Muscle of leg (tissue), 11 donors: ENCODE results near the gene DOCK10. TPM values are rescaled to one million over a fixed set of nuclear protein-coding genes. Genes with fewer than 3 reads are reported as not detected.

ENCODE experiments used
- DNase-seq: peaks from one replicate; pipeline ENCODE4 v3.0.0; 2013
- H3K27ac ChIP-seq: one replicate; pipeline ENCODE4 v1.5.1; 2013; ENCODE audit warnings: mild to moderate bottlenecking, low read length, control low read depth
- H3K27me3 ChIP-seq: one replicate; pipeline ENCODE4 v1.6.1; 2013; ENCODE audit warnings: low read length; ENCODE audit not compliant: control insufficient read depth, insufficient read depth
- H3K36me3 ChIP-seq: one replicate; pipeline ENCODE4 v1.6.1; 2013; ENCODE audit warnings: low read length; ENCODE audit not compliant: control insufficient read depth, insufficient read depth
- H3K4me1 ChIP-seq: one replicate; pipeline ENCODE4 v1.6.1; 2013; ENCODE audit warnings: low read length; ENCODE audit not compliant: control insufficient read depth, insufficient read depth
- H3K4me3 ChIP-seq: one replicate; pipeline ENCODE4 v1.5.1; 2013; ENCODE audit warnings: low read length, control low read depth
- H3K9me3 ChIP-seq: replicated peaks from 2 replicates; pipeline ENCODE4 v1.6.1; 2013; ENCODE audit warnings: low read depth, low read length; ENCODE audit not compliant: control insufficient read depth
- WGBS: methylation state at CpG from one replicate; pipeline ENCODE4 v1.1.5; 2013; ENCODE audit warnings: missing lambda C conversion rate; ENCODE audit not compliant: insufficient coverage; 5-methylcytosine and 5-hydroxymethylcytosine counted together
- polyA plus RNA-seq, 8 donors: library from polyadenylated mRNA; unstranded; fragments of 120-200 nt; gene quantifications; one replicate each; pipeline versions ENCODE4 v1.2.1 to v1.2.3, GENCODE V29; 2013; ENCODE audit warnings: inconsistent platforms in 1 of 8, low replicate concordance in 1 of 8; ENCODE audit not compliant: insufficient read length in 8 of 8, insufficient read depth in 1 of 8
- total RNA-seq: library from RNA; stranded (reverse); fragments of 120-200 nt; gene quantifications from one replicate; pipeline ENCODE4 v1.2.4, GENCODE V29; 2013

Gene DOCK10
- total and polyA plus RNA-seq, 9 donors = 14.8 to 20.1 (median 17.9) TPM

DNA sequence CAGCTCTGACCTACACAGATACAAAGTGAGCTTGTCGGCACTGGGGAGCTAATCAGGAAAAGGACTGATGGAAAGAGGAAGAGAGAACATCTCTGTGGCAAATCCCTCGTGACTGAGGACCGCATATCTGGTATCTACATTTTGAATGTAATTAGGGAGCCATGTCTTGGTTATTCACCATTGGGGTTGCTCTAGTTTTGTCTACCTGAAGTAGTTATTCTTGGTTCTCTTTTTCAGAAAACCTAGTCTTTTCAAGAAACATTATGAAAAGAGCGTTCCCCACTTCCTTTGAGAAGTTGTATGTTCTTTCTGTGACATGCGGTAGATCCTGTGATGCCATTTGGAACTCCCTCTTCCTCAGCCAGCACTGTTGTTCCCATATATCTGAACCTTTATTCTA, 104.4 kb downstream of the DOCK10 start:
- WGBS = 37% methylated on average over 2 of the region's 5 CpGs
- no peaks in the 10 kb centered on the region for H3K27me3 ChIP-seq
- H3K27ac ChIP-seq = no peak overlapping the region

DNA sequence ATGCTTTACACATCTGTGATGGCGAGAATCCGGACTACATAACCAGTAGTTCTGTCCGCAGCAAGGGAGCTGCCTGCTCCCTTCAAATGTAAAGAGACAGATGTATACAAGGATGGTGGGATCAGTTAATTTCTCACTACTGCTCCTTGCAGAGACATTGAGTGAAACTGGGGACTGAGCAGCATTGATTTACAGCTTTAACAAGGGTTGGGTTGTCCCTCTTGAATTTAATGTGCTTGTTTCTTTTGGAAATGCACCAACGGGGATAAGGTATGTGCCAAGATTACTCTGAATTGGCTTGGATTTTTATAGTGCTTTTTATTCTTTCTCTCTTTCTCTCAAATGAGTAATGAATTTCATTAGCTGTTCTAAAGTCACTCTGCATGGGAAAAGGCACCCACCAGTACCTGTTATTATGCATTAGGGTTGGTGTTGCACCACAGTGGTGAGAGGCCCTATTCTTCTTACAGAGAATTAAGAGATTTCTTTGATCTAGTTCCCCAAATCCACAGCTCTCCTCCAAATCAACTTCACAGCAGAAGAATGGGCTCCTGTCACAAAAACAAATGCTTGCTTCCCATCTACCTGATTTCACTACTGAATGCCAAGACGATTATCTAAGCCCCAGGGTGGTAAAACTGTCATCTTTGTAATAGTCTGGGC, 107.6 kb downstream of the DOCK10 start:
- H3K36me3 ChIP-seq = peaks cover 11% of the 10 kb centered on the region
- H3K27me3 ChIP-seq = no peaks in the 10 kb centered on the region
- whole genome bisulfite sequencing = 42% methylated on average over 2 of the region's 5 CpGs
- H3K27ac ChIP-seq = no peak overlapping the region
- peak; percentile 92 for DNase-seq
- peaks cover 14% of the 10 kb centered on the region for H3K4me1 ChIP-seq
- no peak overlapping the region for H3K4me3 ChIP-seq
- H3K9me3 ChIP-seq = no peaks in the 10 kb centered on the region

More for the DNA sequence above, 104.4 kb downstream of the DOCK10 start:
- Histone ChIP-seq H3K4me1 (peaks cover 9% of the 10 kb centered on the region), H3K4me3 (no peak overlapping the region), H3K9me3 (no peaks in the 10 kb centered on the region), H3K36me3 (no peaks in the 10 kb centered on the region)
- peak; percentile 41 for DNase-seq

GRCh38 chr2:224933431-224933830, 108.8 kb downstream of the DOCK10 start:
- Histone ChIP-seq H3K27ac (no peak overlapping the region), H3K9me3 (no peaks in the 10 kb centered on the region), H3K27me3 (no peaks in the 10 kb centered on the region), H3K4me1 (peaks cover 11% of the 10 kb centered on the region), H3K36me3 (peaks cover 15% of the 10 kb centered on the region), H3K4me3 (no peak overlapping the region)
- DNase-seq = no peak
- no CpG with 5 or more reads among the region's 2 CpGs for WGBS

- 93% methylated on average over 2 of the region's 3 CpGs for WGBS
- Histone ChIP-seq H3K27ac (no peak overlapping the region), H3K4me3 (no peak overlapping the region), H3K36me3 (peaks cover 17% of the 10 kb centered on the region), H3K27me3 (no peaks in the 10 kb centered on the region), H3K4me1 (peaks cover 11% of the 10 kb centered on the region), H3K9me3 (no peaks in the 10 kb centered on the region)
- DNase-seq = no peak
Measured at GRCh38 chr2:224932522-224932921, 109.7 kb downstream of the DOCK10 start.

DNA sequence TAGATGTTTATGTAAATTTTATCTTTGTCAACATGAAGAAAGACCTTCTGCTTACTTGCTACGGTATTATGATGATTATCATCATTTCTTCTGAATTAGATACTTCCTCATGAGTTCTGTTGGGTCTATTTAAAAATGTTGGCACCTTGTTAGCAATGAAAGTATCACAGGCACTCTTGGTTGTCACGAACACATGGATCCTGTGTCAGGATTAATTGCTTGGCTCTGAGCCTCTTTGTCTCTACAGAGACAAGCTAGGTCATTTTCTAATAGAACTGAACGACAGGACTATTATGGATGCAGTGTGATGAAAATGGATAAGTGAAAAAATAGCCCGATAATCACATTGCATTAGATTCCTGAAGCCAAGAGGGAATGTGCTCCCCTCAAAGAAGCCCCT, 110.3 kb downstream of the DOCK10 start:
- Histone ChIP-seq H3K4me3 (no peak overlapping the region), H3K27me3 (no peaks in the 10 kb centered on the region), H3K9me3 (no peaks in the 10 kb centered on the region), H3K4me1 (peaks cover 11% of the 10 kb centered on the region), H3K27ac (no peak overlapping the region), H3K36me3 (peaks cover 22% of the 10 kb centered on the region)
- no peak for DNase-seq
- WGBS = no CpG with 5 or more reads among the region's 4 CpGs

DNA sequence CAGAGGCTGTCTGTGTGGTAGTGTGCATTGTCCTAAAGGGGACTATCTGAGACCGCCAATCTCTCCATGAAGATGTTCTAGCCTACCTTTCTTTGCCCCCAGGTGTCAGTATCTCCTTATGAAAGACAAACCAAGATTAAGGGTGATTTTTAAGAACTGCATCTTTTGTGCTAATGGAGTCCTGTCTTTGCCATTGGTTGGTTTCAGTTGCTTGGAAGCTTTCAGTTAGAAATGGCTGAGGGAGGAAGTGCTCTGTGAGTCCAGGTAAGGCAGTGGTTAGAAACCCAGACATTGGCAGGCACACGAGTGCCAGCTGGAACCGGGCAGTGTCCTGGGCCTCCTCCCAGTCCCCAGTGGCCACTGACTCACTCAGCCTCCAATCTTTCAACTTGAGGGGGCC, 111.3 kb downstream of the DOCK10 start:
- no peak overlapping the region for H3K27ac ChIP-seq
- peaks cover 22% of the 10 kb centered on the region for H3K36me3 ChIP-seq
- no peak for DNase-seq
- H3K27me3 ChIP-seq = no peaks in the 10 kb centered on the region
- no CpG with 5 or more reads among the region's 3 CpGs for WGBS
- no peak overlapping the region for H3K4me3 ChIP-seq
- H3K9me3 ChIP-seq = no peaks in the 10 kb centered on the region
- peaks cover 11% of the 10 kb centered on the region for H3K4me1 ChIP-seq

DNA sequence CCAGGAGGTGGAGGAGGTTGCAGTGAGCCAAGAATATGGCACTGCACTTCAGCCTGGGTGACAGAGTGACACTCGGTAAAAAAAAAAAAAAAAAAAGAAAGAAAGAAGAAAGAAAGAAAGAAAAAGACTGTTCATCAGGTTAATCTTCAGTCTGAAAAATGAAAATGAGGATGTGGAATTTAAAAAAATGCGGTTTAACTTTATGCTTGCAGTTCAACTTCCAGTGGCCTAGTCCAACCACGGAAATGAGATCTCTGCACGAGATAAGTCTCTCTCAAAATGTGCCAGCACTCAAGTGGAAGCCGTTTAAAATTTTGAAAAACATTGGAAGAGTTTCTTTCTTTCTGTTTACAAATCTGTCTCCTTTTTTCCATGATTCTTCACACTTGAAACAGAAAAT, 112.1 kb downstream of the DOCK10 start:
- peaks cover 11% of the 10 kb centered on the region for H3K4me1 ChIP-seq
- DNase-seq = no peak
- H3K9me3 ChIP-seq = no peaks in the 10 kb centered on the region
- 93% methylated on average over 3 of the region's 5 CpGs for WGBS
- H3K4me3 ChIP-seq = no peak overlapping the region
- no peaks in the 10 kb centered on the region for H3K27me3 ChIP-seq
- no peak overlapping the region for H3K27ac ChIP-seq
- peaks cover 24% of the 10 kb centered on the region for H3K36me3 ChIP-seq

DNA sequence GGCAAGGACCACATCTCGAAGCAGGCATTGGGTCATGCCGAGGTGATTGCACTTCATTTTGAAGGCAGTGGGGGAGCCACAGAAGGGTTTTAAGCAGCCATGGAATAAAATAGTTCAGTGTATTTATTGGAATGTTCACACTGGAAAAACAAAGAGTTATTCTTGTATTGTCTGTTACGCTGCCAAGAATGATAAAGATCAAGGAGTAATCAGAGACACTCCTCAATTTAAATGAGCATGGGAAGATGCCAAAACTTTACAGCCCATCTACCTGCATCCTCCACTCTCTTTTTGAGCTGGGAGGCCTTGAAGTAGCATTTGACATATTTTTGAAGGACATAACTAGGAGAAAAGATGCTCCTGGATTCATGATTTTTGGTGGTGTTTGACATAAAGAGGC, 112.8 kb downstream of the DOCK10 start:
- peaks cover 24% of the 10 kb centered on the region for H3K36me3 ChIP-seq
- H3K4me3 ChIP-seq = no peak overlapping the region
- DNase-seq = no peak
- 100% methylated on average over 2 of the region's 3 CpGs for WGBS
- no peaks in the 10 kb centered on the region for H3K27me3 ChIP-seq
- H3K4me1 ChIP-seq = peaks cover 8% of the 10 kb centered on the region
- no peaks in the 10 kb centered on the region for H3K9me3 ChIP-seq
- H3K27ac ChIP-seq = no peak overlapping the region

GRCh38 chr2:224927646-224928173, 114.6 kb downstream of the DOCK10 start:
- no peak overlapping the region for H3K27ac ChIP-seq
- no peak for DNase-seq
- H3K4me3 ChIP-seq = no peak overlapping the region
- H3K27me3 ChIP-seq = no peaks in the 10 kb centered on the region
- WGBS = 88% methylated on average over 3 of the region's 7 CpGs
- H3K4me1 ChIP-seq = peaks cover 4% of the 10 kb centered on the region
- H3K36me3 ChIP-seq = peaks cover 24% of the 10 kb centered on the region
- H3K9me3 ChIP-seq = no peaks in the 10 kb centered on the region

DNA sequence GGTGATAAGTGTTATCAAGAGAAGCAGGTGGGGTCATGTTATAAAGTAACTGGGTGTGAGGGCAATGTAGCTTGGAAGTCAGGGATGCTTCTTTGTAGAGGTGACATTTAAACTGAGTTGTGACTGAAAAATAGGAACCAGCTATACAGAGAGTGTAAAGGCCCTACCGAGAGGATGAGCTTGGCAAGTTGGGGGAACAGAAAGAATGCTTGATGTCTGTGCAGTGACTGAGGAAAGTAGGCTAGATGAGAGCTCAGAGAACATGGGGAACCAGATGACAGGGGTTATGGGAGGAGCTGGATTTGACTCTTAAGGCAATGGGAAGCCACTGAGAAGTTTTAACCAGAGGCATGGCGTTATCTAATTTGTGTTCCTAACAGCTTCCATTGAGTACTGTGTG, 115.3 kb downstream of the DOCK10 start:
- no peak overlapping the region for H3K27ac ChIP-seq
- DNase-seq = no peak
- WGBS = 85% methylated on average over 2 of the region's 2 CpGs
- H3K4me1 ChIP-seq = no peaks in the 10 kb centered on the region
- H3K36me3 ChIP-seq = peaks cover 24% of the 10 kb centered on the region
- H3K27me3 ChIP-seq = no peaks in the 10 kb centered on the region
- H3K9me3 ChIP-seq = no peaks in the 10 kb centered on the region
- H3K4me3 ChIP-seq = no peak overlapping the region

- DNase-seq = no peak
- Histone ChIP-seq H3K4me3 (no peak overlapping the region), H3K9me3 (no peaks in the 10 kb centered on the region), H3K36me3 (peaks cover 17% of the 10 kb centered on the region), H3K27me3 (no peaks in the 10 kb centered on the region), H3K27ac (no peak overlapping the region), H3K4me1 (no peaks in the 10 kb centered on the region)
Measured at GRCh38 chr2:224925810-224926100, 116.5 kb downstream of the DOCK10 start.
